ENCODE results near the gene F10.
"Not testable (repeated sequence)": the region's sequence is repeated elsewhere in the genome, so short reads cannot be mapped to it uniquely, and the experiment has no call there.

F10 gene

DNA sequence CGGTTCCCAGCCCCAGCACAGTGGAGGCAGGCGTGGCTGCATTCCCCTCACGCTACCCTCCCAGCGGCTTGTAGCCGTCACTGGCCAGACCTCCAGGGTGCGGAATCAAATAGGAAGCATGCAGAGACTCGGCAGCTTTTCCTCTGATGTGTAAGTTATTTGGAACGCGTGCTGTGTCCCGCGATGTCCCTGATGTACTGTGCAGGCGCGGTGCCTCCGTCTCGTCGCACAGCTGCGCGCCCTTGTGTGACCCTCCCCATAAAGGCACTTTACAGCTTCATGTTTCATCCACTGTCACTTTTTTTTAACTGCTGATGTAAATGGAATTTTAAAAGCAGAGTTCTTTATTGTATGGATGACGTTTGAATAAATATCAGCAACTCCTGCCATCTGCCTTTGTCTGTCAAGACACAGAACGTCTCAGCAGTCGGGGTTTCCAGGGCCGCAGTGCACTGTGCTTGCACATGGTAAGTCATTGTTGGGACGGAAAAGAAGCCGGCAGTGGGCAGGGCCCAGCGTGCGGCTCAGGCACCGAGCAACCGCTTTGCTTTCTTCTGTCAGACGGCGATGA, 24.4 kb upstream of the F10 start:
- TF ChIP-seq, protein P1, sequence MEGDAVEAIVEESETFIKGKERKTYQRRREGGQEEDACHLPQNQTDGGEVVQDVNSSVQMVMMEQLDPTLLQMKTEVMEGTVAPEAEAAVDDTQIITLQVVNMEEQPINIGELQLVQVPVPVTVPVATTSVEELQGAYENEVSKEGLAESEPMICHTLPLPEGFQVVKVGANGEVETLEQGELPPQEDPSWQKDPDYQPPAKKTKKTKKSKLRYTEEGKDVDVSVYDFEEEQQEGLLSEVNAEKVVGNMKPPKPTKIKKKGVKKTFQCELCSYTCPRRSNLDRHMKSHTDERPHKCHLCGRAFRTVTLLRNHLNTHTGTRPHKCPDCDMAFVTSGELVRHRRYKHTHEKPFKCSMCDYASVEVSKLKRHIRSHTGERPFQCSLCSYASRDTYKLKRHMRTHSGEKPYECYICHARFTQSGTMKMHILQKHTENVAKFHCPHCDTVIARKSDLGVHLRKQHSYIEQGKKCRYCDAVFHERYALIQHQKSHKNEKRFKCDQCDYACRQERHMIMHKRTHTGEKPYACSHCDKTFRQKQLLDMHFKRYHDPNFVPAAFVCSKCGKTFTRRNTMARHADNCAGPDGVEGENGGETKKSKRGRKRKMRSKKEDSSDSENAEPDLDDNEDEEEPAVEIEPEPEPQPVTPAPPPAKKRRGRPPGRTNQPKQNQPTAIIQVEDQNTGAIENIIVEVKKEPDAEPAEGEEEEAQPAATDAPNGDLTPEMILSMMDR (conservative IDR thresholded peaks at IDR 0.05) = no peak
- H3K27ac ChIP-seq = no peak overlapping the region

DNA sequence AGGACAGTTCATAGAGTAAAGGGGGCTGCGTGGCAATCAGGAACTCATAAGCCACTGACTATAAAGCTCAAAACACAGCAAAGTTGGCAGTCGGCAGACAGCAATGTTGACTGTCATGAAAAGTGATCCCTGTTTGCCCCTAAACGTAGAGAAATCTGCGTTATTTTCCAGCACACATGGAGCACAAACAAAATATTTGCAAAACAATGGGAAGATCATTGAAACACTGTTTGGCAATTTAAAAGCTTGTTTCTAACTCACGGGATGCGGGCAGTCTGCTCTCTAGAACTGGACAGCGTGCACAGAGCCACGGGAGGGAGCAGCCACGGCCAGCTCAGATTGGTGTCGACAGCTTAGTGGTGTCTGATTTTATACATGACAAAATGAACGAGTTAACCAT, 23.5 kb upstream of the F10 start:
- TF ChIP-seq, protein P1 (conservative IDR thresholded peaks at IDR 0.05) = no peak
- no peak overlapping the region for H3K27ac ChIP-seq

DNA sequence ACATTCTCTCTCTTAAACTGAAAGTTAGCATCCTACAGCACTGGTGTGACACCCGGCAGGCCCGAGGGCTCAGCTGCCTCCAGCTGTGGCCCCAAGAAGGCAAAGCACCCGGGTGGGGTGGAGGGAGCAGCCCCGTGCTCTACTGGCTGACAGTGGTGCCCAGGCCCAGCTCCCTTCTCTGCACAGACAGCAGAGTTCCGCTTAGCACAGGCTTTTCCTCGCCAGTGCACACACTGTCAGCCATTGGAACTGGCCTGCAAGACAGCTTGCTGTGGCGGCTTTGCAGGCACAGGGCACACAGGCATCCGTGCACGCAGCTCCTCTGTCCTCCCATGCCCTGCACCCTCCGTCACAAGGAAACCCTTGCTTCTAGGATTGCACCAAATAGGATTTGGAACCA, 20.3 kb upstream of the F10 start:
- H3K27ac ChIP-seq = not testable (repeated sequence)

DNA sequence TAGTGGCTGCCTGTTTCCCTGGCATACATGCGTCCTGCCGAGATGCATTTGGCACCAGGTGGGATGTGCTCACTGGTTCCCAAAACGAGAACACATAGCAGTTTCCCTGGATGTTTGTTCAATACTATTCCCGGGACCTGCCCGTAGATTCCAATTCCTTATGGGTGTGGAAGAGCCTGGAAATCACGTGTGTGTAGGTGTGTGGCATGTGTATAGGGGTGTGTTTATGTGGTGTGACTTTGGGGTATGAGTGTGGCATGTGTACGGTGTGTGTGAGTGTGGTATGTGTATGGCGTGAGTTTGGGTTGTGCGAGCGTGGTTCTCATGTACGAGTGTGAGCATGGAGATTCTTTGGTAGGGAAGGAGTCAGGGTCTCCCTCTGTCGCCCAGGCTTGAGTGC, 19.9 kb upstream of the F10 start:
- TF ChIP-seq, protein P1 (conservative IDR thresholded peaks at IDR 0.05) = no peak
- no peak overlapping the region for H3K27ac ChIP-seq

DNA sequence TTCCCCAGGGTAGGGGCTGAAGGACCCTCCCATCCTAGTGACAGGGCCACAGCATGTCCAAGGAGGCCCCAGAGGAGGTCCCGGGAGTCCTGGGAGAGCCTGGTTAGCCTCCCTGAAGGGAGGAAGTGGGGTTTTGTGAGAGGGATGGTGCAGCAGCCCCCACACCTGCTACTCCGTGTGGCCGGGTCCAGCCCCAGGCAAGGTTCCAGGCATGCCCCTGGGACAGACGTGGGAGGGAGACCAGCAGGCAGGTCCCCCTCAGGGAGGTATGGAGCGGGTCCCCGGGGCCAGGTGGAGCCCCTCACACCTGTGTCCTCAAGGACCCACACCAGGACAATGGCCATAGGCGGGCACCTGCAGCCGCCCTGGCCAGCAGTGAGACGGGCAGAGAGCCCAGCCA, 19.0 kb upstream of the F10 start:
- TF ChIP-seq, protein P1 (conservative IDR thresholded peaks at IDR 0.05) = no peak
- H3K27ac ChIP-seq = no peak overlapping the region

DNA sequence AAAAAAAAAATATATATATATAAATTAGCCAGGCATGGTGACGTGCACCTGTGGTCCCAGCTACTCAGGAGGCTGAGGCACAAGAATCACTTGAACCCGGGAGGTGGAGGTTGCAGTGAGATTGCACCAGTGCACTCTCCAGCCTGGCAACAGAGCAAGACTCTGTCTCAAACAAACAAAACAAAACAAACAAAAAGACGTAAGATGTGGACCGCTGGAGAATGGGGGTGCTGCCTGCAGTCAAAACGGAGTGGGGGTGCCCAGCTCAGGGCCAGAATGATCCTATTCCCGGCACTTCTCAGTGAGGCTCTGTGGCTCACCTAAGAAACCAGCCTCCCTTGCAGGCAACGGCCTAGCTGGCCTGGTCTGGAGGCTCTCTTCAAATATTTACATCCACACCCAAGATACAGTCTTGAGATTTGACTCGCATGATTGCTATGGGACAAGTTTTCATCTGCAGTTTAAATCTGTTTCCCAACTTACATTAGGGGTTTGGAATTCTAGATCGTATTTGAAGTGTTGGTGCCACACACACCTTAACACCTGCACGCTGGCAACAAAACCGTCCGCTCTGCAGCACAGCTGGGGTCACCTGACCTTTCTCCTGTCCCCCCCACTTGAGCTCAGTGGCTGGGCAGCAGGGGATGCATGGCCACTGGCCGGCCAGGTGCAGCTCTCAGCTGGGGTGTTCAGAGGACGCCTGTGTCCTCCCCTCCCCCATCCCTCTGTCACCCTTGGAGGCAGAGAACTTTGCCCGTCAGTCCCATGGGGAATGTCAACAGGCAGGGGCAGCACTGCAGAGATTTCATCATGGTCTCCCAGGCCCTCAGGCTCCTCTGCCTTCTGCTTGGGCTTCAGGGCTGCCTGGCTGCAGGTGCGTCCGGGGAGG, 17.3 kb upstream of the F10 start, which contains the start of gene F7:
F7 (plus strand) TSS at position 760 of the 889 bp plus-strand sequence; CDS start at position 811, 51 bp downstream.
- TF ChIP-seq, protein P1 (conservative IDR thresholded peaks at IDR 0.05) = no peak
- H3K27ac ChIP-seq = no peak within 1 kb of the TSS

DNA sequence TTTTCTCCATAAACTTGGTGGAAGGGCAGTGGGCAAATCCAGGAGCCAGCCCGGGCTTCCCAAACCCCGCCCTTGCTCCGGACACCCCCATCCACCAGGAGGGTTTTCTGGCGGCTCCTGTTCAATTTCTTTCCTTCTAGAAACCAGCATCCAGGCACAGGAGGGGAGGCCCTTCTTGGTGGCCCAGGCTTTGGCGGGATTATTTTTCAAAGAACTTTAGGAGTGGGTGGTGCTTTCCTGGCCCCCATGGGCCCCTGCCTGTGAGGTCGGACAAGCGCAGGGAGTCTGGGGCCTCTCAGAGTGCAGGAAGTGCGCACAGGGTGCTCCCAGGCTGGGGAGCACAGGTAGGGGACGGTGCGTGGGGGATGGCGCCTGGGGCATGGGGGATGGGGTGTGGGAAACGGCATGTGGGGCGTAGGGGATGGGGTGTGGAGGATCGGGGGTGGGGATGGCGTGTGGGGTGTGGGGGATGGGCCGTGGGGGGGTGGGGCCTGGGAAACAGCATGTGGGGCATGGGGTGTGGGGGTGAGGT, 16.6 kb upstream of the F10 start:
- TF ChIP-seq, protein P1 (conservative IDR thresholded peaks at IDR 0.05) = no peak
- no peak overlapping the region for H3K27ac ChIP-seq

Data from VCaP (cell line).